Measurements from ENCODE around the gene MSLN.
"Not testable (repeated sequence)": the region's sequence is repeated elsewhere in the genome, so short reads cannot be mapped to it uniquely, and the experiment has no call there.

The MSLN gene

GRCh38 chr16:768428-768827 is 7.9 kb downstream of the MSLN start:
- no peak overlapping the region for H3K4me3 ChIP-seq (ENCODE audit: insufficient read length, low read depth)
- TF ChIP-seq ZNF274 (IDR thresholded peaks at IDR 0.05; ENCODE audit: low read depth, low read length) (no peak), YY1 (IDR thresholded peaks at IDR 0.05; ENCODE audit: insufficient read depth, insufficient read length) (no peak), SUZ12 (IDR thresholded peaks at IDR 0.05; ENCODE audit: extremely low read depth, insufficient read depth, insufficient read length) (no peak)
- H3K9ac ChIP-seq (ENCODE audit: insufficient read length, low read depth), result no peak overlapping the region
- H3K4me1 ChIP-seq (ENCODE audit: insufficient read depth, insufficient read length), result peaks cover 21% of the 10 kb centered on the region
- H3K36me3 ChIP-seq (ENCODE audit: insufficient read depth, insufficient read length, low read length), result no peaks in the 10 kb centered on the region
- DNase-seq (ENCODE audit: low read depth, low spot score), result no peak
- H3K9me3 ChIP-seq (ENCODE audit: insufficient read depth, low read length), result no peaks in the 10 kb centered on the region
- H3K27me3 ChIP-seq (ENCODE audit: insufficient read depth, insufficient read length), result no peaks in the 10 kb centered on the region

- TF ChIP-seq ZNF274 (IDR thresholded peaks at IDR 0.05; ENCODE audit: low read depth, low read length) (no peak), SUZ12 (IDR thresholded peaks at IDR 0.05; ENCODE audit: extremely low read depth, insufficient read depth, insufficient read length) (no peak), YY1 (IDR thresholded peaks at IDR 0.05; ENCODE audit: insufficient read depth, insufficient read length) (no peak)
- no peaks in the 10 kb centered on the region for H3K27me3 ChIP-seq (ENCODE audit: insufficient read depth, insufficient read length)
- H3K4me3 ChIP-seq (ENCODE audit: insufficient read length, low read depth), result no peak overlapping the region
- no peak overlapping the region for H3K9ac ChIP-seq (ENCODE audit: insufficient read length, low read depth)
- DNase-seq (ENCODE audit: low read depth, low spot score), result no peak
- no peaks in the 10 kb centered on the region for H3K9me3 ChIP-seq (ENCODE audit: insufficient read depth, low read length)
- peaks cover 17% of the 10 kb centered on the region for H3K4me1 ChIP-seq (ENCODE audit: insufficient read depth, insufficient read length)
- no peaks in the 10 kb centered on the region for H3K36me3 ChIP-seq (ENCODE audit: insufficient read depth, insufficient read length, low read length)
Measured at GRCh38 chr16:769184-769784, 8.8 kb downstream of the MSLN start.

DNA sequence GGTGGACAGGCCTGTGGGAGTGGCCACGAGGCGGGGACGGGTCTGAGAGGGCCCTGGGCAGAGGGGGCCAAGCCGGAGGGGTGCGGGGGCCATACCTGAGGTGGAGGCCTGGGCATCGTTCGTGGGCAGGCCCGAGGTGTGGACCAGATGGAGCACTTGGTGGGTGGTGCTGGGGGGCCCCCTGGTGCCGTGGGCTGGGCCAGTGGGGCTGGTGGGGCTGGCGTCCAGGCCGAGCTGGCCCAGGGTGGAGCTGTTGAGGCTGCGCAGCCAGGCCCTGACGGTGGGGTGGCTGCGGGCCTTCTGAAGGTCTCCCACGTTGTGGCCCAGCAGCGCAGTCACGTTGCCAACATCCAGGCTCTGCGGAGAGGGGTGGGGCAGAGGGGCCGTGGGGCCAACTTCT is 9.4 kb downstream of the MSLN start:
- Histone ChIP-seq H3K4me1 (ENCODE audit: insufficient read depth, insufficient read length) (peaks cover 17% of the 10 kb centered on the region), H3K36me3 (ENCODE audit: insufficient read depth, insufficient read length, low read length) (no peaks in the 10 kb centered on the region), H3K9me3 (ENCODE audit: insufficient read depth, low read length) (no peaks in the 10 kb centered on the region), H3K27me3 (ENCODE audit: insufficient read depth, insufficient read length) (no peaks in the 10 kb centered on the region), H3K4me3 (ENCODE audit: insufficient read length, low read depth) (no peak overlapping the region), H3K9ac (ENCODE audit: insufficient read length, low read depth) (no peak overlapping the region)
- DNase-seq (ENCODE audit: low read depth, low spot score), result no peak
- TF ChIP-seq YY1 (IDR thresholded peaks at IDR 0.05; ENCODE audit: insufficient read depth, insufficient read length) (no peak), SUZ12 (IDR thresholded peaks at IDR 0.05; ENCODE audit: extremely low read depth, insufficient read depth, insufficient read length) (no peak), ZNF274 (IDR thresholded peaks at IDR 0.05; ENCODE audit: low read depth, low read length) (no peak)

DNA sequence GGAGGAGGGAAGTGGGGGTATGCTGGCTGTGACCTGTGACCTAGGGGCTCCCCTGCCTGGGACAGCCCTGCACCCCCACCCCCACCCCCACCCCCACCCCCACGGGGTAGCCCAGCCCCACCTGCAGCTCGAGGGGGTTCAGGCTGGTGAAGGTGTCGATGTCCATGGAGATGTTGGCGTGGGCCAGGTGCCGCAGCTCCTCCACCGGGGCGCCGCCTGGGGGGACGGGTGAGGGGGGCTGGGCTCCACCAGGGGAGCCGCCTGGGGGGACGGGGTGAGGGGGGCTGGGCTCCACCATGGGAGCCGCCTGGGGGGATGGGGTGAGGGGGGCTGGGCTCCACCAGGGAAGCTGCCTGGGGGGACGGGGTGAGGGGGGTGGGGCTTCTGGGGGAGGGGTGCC is 9.9 kb downstream of the MSLN start:
- Histone ChIP-seq H3K4me3 (ENCODE audit: insufficient read length, low read depth) (no peak overlapping the region), H3K9ac (ENCODE audit: insufficient read length, low read depth) (no peak overlapping the region), H3K9me3 (ENCODE audit: insufficient read depth, low read length) (no peaks in the 10 kb centered on the region), H3K36me3 (ENCODE audit: insufficient read depth, insufficient read length, low read length) (no peaks in the 10 kb centered on the region), H3K4me1 (ENCODE audit: insufficient read depth, insufficient read length) (peaks cover 17% of the 10 kb centered on the region), H3K27me3 (ENCODE audit: insufficient read depth, insufficient read length) (no peaks in the 10 kb centered on the region)
- no peak for TF ChIP-seq SUZ12 (IDR thresholded peaks at IDR 0.05; ENCODE audit: extremely low read depth, insufficient read depth, insufficient read length)
- no peak for DNase-seq (ENCODE audit: low read depth, low spot score)

- Histone ChIP-seq H3K27me3 (ENCODE audit: insufficient read depth, insufficient read length) (no peaks in the 10 kb centered on the region), H3K4me1 (ENCODE audit: insufficient read depth, insufficient read length) (peaks cover 11% of the 10 kb centered on the region), H3K9ac (ENCODE audit: insufficient read length, low read depth) (peak overlapping the region; percentile 24), H3K4me3 (ENCODE audit: insufficient read length, low read depth) (no peak overlapping the region), H3K36me3 (ENCODE audit: insufficient read depth, insufficient read length, low read length) (no peaks in the 10 kb centered on the region), H3K9me3 (ENCODE audit: insufficient read depth, low read length) (no peaks in the 10 kb centered on the region)
- DNase-seq (ENCODE audit: low read depth, low spot score), result no peak
- TF ChIP-seq ZNF274 (IDR thresholded peaks at IDR 0.05; ENCODE audit: low read depth, low read length) (no peak), SUZ12 (IDR thresholded peaks at IDR 0.05; ENCODE audit: extremely low read depth, insufficient read depth, insufficient read length) (no peak), YY1 (IDR thresholded peaks at IDR 0.05; ENCODE audit: insufficient read depth, insufficient read length) (no peak)
Measured at GRCh38 chr16:772959-773358, 12.4 kb downstream of the MSLN start.

DNA sequence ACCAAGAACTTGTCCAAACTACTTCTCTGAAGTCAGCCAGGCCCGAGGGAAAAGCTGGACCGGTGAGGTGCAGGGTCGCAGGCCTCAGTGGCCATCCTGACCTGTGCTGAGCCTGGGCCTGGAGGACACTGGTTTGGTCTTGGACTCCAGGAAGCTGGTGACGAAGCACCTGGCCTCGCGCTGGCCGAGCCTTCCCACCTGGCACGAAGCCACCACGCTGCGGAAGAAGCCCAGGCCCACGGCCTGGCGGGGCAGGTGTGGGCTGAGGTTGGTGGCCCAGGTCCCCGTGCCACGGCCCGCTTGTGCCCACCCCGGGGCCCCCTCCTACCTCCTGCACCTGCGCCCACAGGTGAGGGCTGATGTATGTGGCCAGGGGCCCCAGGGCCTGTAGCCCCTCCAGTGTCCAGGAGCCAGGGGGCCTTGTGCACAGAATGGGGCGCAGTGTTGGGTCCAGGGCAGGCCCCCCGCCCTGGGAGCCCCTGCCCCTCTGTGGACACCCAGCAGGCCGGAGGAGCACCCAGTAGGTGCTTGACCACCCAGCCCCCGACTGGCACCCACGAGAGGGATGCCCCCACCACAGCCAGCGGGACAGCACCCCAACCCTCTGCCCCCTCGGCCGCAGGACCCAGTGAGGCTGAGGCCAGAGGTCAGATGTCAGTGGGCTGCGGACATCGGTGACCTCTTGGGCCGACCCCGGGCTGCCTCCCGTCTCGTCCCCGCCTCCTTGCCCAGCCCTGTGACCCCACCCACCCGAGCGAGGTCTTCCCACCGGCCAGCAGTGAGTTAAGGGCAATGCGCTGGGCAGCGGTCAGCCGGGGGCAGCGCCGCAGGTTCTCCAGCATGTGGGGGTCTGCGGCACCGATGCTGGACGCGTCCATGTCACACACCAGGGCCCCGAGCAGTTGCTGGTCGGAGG is 13.8 kb downstream of the MSLN start:
- DNase-seq (ENCODE audit: low read depth, low spot score), result no peak
- Histone ChIP-seq H3K9me3 (ENCODE audit: insufficient read depth, low read length) (no peaks in the 10 kb centered on the region), H3K27me3 (ENCODE audit: insufficient read depth, insufficient read length) (peaks cover 9% of the 10 kb centered on the region), H3K9ac (ENCODE audit: insufficient read length, low read depth) (no peak overlapping the region), H3K36me3 (ENCODE audit: insufficient read depth, insufficient read length, low read length) (no peaks in the 10 kb centered on the region), H3K4me3 (ENCODE audit: insufficient read length, low read depth) (no peak overlapping the region), H3K4me1 (ENCODE audit: insufficient read depth, insufficient read length) (peaks cover 10% of the 10 kb centered on the region)
- no peak for TF ChIP-seq YY1 (IDR thresholded peaks at IDR 0.05; ENCODE audit: insufficient read depth, insufficient read length)
- TF ChIP-seq ZNF274 (IDR thresholded peaks at IDR 0.05; ENCODE audit: low read depth, low read length), result no peak
- TF ChIP-seq SUZ12 (IDR thresholded peaks at IDR 0.05; ENCODE audit: extremely low read depth, insufficient read depth, insufficient read length), result no peak

GRCh38 chr16:775236-775796 is 14.8 kb downstream of the MSLN start:
- DNase-seq (ENCODE audit: low read depth, low spot score), result no peak
- no peak overlapping the region for H3K4me3 ChIP-seq (ENCODE audit: insufficient read length, low read depth)
- H3K4me1 ChIP-seq (ENCODE audit: insufficient read depth, insufficient read length), result peaks cover 9% of the 10 kb centered on the region
- no peak for TF ChIP-seq YY1 (IDR thresholded peaks at IDR 0.05; ENCODE audit: insufficient read depth, insufficient read length)
- TF ChIP-seq ZNF274 (IDR thresholded peaks at IDR 0.05; ENCODE audit: low read depth, low read length), result no peak
- TF ChIP-seq SUZ12 (IDR thresholded peaks at IDR 0.05; ENCODE audit: extremely low read depth, insufficient read depth, insufficient read length), result no peak
- H3K27me3 ChIP-seq (ENCODE audit: insufficient read depth, insufficient read length), result peaks cover 11% of the 10 kb centered on the region
- no peaks in the 10 kb centered on the region for H3K36me3 ChIP-seq (ENCODE audit: insufficient read depth, insufficient read length, low read length)
- no peaks in the 10 kb centered on the region for H3K9me3 ChIP-seq (ENCODE audit: insufficient read depth, low read length)
- peak overlapping the region; percentile 17 for H3K9ac ChIP-seq (ENCODE audit: insufficient read length, low read depth)

DNA sequence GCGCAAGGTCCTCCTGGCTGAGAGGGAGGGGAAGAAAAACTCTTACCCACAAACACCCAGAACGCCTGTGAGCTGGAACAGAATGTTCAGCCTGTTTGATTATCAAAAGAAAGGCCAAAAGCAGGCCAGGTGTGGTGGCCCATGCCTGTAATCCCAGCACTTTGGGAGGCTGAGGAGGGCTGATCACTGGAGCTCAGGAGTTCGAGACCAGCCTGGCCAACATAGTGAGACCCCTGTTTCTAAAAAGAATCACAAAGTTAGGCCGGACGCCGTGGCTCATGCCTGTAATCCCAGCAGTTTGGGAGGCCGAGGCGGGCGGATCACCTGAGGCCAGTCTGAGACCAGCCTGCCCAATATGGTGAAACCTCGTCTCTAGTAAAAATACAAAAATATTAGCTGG is 15.8 kb downstream of the MSLN start:
- H3K27me3 ChIP-seq (ENCODE audit: insufficient read depth, insufficient read length), result peaks cover 17% of the 10 kb centered on the region
- DNase-seq (ENCODE audit: low read depth, low spot score); H3K9me3 ChIP-seq (ENCODE audit: insufficient read depth, low read length); H3K4me1 ChIP-seq (ENCODE audit: insufficient read depth, insufficient read length); H3K36me3 ChIP-seq (ENCODE audit: insufficient read depth, insufficient read length, low read length); H3K4me3 ChIP-seq (ENCODE audit: insufficient read length, low read depth): not testable (repeated sequence)
- peak overlapping the region; percentile 8 for H3K9ac ChIP-seq (ENCODE audit: insufficient read length, low read depth)

Measured in NT2/D1 (cell line).